ENCODE measurements around the gene KRT7.
"Not testable (repeated sequence)": the region's sequence is repeated elsewhere in the genome, so short reads cannot be mapped to it uniquely, and the experiment has no call there.

KRT7 gene

DNA sequence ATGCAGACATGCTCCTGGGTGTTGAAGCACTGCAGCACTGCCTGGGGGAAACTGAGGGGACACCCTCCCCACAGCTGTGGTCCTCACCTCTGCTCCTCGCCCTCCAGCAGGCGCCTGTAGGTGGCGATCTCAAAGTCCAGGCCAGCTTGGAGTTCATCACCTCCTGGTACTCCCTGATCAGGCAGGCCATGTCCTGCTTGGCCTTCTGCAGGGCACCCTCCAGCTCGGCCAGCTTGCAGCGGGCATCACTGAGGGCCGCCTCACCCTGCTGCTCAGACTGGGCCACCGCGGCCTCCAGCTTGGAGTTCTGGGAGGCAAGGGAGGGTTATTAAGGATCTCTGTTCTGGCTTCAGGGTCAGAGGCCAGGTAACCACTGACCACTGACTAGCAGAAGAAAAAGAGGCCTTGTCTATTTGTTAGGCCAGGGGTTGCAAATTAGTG, 19.2 kb downstream of the KRT7 start:
- TF ChIP-seq, protein P1, sequence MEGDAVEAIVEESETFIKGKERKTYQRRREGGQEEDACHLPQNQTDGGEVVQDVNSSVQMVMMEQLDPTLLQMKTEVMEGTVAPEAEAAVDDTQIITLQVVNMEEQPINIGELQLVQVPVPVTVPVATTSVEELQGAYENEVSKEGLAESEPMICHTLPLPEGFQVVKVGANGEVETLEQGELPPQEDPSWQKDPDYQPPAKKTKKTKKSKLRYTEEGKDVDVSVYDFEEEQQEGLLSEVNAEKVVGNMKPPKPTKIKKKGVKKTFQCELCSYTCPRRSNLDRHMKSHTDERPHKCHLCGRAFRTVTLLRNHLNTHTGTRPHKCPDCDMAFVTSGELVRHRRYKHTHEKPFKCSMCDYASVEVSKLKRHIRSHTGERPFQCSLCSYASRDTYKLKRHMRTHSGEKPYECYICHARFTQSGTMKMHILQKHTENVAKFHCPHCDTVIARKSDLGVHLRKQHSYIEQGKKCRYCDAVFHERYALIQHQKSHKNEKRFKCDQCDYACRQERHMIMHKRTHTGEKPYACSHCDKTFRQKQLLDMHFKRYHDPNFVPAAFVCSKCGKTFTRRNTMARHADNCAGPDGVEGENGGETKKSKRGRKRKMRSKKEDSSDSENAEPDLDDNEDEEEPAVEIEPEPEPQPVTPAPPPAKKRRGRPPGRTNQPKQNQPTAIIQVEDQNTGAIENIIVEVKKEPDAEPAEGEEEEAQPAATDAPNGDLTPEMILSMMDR (IDR thresholded peaks at IDR 0.05; ENCODE audit: insufficient read depth, low read length, missing control alignments), result peak; percentile 25
- CTCF ChIA-PET, result interaction anchor here (1.2 to 13.9 kb wide), 7 partner anchors 12 to 95 kb away, joined by 3 to 128 read pairs (median 6); no protein-coding TSS in a partner anchor
- POLR2A ChIA-PET, result not testable (repeated sequence)

DNA sequence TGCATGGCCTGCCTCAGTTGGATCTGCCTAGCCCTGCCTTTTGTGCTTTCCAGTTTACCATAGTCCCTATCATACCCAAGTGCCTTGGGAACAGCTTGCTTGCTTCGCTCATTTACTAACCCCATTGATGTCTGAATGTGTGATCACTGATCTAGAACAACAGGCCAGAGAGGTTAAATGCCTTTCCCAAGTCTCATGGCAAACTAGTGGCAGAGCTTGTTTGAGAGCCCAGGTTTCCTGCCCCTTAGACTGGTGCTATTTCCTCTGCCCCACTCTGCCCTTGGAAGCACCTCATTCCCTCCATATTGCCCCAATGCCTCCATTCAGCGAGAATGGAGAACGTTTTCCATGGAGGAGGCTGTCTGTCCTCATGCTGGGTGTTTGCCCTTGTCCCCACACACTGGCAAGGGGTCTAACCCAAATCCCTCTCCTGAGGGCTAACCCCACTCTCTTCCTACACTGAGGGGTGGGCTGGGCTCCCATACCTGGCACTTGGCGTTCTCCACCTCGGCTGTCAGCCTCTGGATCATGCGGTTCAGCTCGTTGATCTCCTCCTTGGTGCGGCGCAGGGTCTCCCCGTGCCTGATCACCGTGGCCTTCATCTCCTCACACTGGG, 19.8 kb downstream of the KRT7 start:
- CTCF ChIA-PET, result interaction anchor here (1.3 to 13.9 kb wide), 3 partner anchors 11 to 25 kb away, joined by 3 to 128 read pairs (median 7); no protein-coding TSS in a partner anchor

More for the DNA sequence above, 19.2 kb downstream of the KRT7 start:
- DNase-seq (ENCODE audit: low read depth, low spot score); H3K4me3 ChIP-seq (ENCODE audit: low read depth, low read length): not testable (repeated sequence)

DNA sequence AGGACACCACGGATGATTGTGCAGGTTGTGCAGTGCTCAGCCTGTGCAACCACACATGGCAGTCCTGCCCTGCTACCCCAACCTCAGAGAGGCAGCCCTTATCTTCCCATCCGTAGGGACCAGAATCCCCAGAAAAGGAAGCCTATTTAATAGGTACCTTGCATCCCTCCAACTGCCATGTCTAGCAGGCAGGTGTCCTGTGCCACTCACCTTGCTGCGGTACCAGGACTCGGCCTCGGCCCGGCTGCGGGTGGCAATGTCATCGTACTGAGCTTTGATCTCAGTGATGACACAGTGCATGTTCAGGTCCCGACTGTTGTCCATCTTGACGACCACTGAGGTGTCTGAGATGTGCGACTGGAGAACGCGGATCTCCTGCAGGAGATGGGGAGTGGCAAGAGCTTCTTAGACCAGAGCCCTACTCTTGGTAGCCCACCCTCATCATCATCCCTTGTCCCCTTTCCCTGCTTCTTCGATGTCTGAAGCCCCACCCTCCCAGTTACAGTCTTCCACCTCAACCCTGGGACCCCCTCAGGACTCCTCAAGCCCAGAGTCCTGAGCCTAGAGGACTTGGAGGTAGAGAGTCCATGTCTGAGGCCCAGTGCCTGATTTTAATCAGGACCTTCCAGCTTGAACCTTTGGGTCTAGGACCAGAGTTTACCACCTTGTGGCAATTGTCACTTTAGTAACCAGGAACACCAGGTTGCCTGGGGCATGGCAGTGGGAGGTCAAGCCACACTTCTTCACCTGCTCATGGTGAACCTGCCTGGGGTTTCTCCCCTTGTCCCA, 20.5 kb downstream of the KRT7 start:
- DNase-seq (ENCODE audit: low read depth, low spot score), result no peak
- ChIA-PET CTCF (interaction anchor here (2.0 to 13.9 kb wide), 2 partner anchors 10 to 25 kb away, joined by 7 to 128 read pairs; no protein-coding TSS in a partner anchor), POLR2A (interaction anchor here (0.9 kb wide), 1 partner anchor 11 kb away, joined by 3 read pairs; no protein-coding TSS in a partner anchor)
- no peak overlapping the region for H3K4me3 ChIP-seq (ENCODE audit: low read depth, low read length)
- TF ChIP-seq, protein P1 (IDR thresholded peaks at IDR 0.05; ENCODE audit: insufficient read depth, low read length, missing control alignments), result no peak

More for the DNA sequence above, 19.8 kb downstream of the KRT7 start:
- TF ChIP-seq, protein P1 (IDR thresholded peaks at IDR 0.05; ENCODE audit: insufficient read depth, low read length, missing control alignments), result no peak
- H3K4me3 ChIP-seq (ENCODE audit: low read depth, low read length), result no peak overlapping the region
- DNase-seq (ENCODE audit: low read depth, low spot score), result no peak
- POLR2A ChIA-PET, result interaction anchor here (0.9 kb wide), 1 partner anchor 10 kb away, joined by 3 read pairs; no protein-coding TSS in a partner anchor

DNA sequence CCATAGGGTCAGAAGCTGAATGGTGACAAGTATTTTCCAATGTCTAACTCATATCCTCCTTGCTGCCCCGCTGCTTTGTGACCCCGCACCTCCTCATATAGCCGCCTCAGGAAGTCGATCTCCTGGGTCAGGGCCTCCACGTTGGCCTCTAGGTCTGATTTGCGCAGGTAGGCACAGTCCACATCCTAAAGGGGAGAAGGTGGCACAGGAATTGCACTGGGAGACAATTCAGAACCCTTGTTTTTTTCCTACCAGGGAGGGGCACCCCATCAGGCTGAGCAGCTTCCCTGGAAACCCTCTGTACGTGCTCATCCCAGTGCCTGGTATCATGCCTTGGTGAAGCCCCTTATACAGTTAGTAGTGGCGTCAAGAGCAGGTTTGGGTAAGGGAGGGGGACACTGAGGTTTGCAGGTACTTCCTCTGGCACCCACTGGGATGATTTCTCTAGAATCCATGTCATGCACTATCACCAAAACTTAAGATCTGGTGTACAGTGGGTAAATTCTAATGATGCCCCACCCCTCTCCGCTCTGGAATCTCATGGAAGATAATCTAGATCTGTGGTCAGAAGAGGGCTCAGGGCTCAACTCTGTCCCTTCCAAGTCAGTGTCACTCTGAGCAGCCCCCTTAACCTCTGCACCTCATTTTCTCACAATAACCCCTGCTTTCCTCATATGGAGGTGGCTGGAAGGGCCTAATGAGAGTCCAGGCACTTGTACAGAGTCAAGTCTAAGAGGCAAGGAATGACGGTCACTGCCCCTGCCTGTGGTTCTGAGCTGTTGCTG, 21.3 kb downstream of the KRT7 start:
- ChIA-PET CTCF (interaction anchor here (1.5 to 13.9 kb wide), 3 partner anchors 10 to 25 kb away, joined by 9 to 128 read pairs (median 11); no protein-coding TSS in a partner anchor), POLR2A (no interaction called here)
- no peak for DNase-seq (ENCODE audit: low read depth, low spot score)
- no peak overlapping the region for H3K4me3 ChIP-seq (ENCODE audit: low read depth, low read length)
- TF ChIP-seq, protein P1 (IDR thresholded peaks at IDR 0.05; ENCODE audit: insufficient read depth, low read length, missing control alignments), result no peak

DNA sequence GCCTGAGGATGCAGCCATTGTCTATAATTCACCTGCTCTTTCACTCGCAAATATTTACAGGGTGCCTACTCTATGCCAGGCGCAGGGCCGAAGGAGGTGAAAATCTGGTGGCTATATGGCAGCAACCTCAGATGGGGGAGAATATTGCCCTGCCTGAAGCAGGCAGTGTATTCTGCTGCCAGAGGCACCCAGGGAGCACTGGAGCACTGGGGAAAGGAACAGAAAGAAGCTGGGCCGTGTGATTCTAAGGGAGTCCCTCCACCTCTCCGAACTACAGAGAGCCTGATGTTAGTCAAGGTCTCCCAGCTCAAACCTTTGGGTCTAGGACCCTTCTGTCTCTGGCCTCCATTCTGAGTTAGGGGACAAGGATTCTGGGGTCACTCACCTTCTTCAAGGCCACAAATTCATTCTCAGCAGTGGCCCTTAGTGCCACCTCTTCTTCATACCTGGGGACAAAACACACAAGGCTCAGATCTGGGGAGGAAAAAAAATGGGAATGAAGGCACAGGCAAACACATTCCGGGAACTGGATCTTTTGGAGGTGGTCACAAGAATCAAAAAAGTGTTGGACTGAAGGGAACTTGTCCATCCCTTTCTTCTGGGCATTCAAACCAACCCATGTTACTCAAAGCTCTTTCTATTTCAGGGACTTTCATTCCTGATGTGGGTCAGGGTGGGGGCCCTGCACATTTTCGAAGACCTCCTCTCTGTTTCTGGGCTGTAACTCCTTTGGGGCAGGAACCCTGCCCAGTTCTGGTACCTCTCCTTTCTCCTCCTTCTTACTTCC, 22.1 kb downstream of the KRT7 start:
- POLR2A ChIA-PET, result no interaction called here
- TF ChIP-seq, protein P1 (IDR thresholded peaks at IDR 0.05; ENCODE audit: insufficient read depth, low read length, missing control alignments), result no peak
- DNase-seq (ENCODE audit: low read depth, low spot score), result no peak
- CTCF ChIA-PET, result interaction anchor here (0.6 to 2.4 kb wide), 6 partner anchors 9 to 74 kb away, joined by 3 to 11 read pairs (median 4); no protein-coding TSS in a partner anchor
- no peak overlapping the region for H3K4me3 ChIP-seq (ENCODE audit: low read depth, low read length)
